ENCODE results near the gene RAD51C. TPM values are rescaled to one million over a fixed set of nuclear protein-coding genes. Genes with fewer than 3 reads are reported as not detected.
"Not testable (repeated sequence)": the region's sequence is repeated elsewhere in the genome, so short reads cannot be mapped to it uniquely, and the experiment has no call there.

The RAD51C gene
- total RNA-seq, 1 experiment from 2014 or later, result 63.4 TPM

DNA sequence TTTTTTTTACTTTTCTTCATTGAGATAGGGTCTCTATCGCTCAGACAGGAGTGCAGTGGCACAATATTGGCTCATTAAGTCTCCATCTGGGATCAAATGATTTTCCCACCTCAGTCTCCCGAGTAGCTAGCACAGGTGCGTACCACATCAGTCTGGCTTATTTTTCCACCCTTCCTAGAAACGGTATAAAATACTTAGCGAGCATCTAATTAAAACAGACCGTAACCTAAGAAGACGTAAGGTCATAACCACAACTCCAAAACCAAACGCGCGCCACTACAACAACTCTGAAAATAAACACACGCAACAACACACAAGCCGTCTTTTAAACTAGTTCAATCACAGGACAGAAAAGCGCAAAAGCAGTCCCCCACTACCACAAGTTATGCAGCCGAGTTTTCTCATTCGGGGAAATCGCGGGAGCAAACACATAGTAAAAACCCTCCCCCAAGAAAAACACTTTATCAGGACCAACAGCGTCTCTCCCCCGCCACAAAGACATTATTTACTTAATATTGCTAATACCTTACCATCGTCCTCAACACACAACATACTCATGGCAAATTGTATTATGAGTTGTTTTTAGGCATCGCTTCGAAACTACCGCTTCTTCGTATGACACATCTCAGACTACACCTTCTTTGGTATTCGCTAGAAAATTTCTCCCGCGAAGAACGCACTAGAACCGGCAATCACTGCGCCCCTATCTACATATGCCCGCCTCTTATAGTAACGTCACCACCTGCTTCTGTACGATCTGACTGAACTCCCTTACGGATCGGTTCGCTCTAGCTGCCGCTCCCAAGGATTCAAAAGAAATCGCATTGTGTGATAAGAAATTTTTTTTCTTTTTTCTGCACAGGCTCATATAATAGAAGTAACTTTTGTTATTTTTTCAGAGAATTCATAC, 33.3 kb upstream of the RAD51C start:
- Histone ChIP-seq H3K27me3 (ENCODE audit: insufficient read depth, low read depth) (no peaks in the 10 kb centered on the region), H2AFZ (peak overlapping the region; percentile 83), H3K27ac (peak overlapping the region; percentile 89), H3K4me2 (peak overlapping the region; percentile 69), H3K79me2 (ENCODE audit: low read depth) (no peaks in the 10 kb centered on the region), H3K4me3 (peak overlapping the region; percentile 61), H3K36me3 (ENCODE audit: low read depth) (no peaks in the 10 kb centered on the region), H3K4me1 (replicated peaks; ENCODE audit: insufficient read depth) (peaks cover 14% of the 10 kb centered on the region), H4K20me1 (ENCODE audit: insufficient read depth) (no peaks in the 10 kb centered on the region), H3K9me2 (ENCODE audit: insufficient read depth) (no peaks in the 10 kb centered on the region), H3K9me3 (ENCODE audit: insufficient read depth, low read depth) (no peaks in the 10 kb centered on the region), H3F3A (ENCODE audit: insufficient read depth, low read depth) (peaks cover 18% of the 10 kb centered on the region)
- TF ChIP-seq, protein P1, sequence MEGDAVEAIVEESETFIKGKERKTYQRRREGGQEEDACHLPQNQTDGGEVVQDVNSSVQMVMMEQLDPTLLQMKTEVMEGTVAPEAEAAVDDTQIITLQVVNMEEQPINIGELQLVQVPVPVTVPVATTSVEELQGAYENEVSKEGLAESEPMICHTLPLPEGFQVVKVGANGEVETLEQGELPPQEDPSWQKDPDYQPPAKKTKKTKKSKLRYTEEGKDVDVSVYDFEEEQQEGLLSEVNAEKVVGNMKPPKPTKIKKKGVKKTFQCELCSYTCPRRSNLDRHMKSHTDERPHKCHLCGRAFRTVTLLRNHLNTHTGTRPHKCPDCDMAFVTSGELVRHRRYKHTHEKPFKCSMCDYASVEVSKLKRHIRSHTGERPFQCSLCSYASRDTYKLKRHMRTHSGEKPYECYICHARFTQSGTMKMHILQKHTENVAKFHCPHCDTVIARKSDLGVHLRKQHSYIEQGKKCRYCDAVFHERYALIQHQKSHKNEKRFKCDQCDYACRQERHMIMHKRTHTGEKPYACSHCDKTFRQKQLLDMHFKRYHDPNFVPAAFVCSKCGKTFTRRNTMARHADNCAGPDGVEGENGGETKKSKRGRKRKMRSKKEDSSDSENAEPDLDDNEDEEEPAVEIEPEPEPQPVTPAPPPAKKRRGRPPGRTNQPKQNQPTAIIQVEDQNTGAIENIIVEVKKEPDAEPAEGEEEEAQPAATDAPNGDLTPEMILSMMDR (conservative IDR thresholded peaks at IDR 0.05), result no peak
- DNase-seq, result peak; percentile 80 to 99
- ChIA-PET POLR2A (ENCODE audit: unreplicated experiment) (interaction anchor here (0.6 to 1.7 kb wide), 5 partner anchors 25 to 1029 kb away, joined by 3 to 27 read pairs (median 4); no protein-coding TSS in a partner anchor), CTCF (interaction anchor here (0.7 to 1.0 kb wide), 2 partner anchors 33 to 39 kb away, joined by 3 to 4 read pairs; partner anchors contain the start of gene RAD51C)
- TSS peak; percentile 100 for BruUV-seq (replicated peaks)
- intact Hi-C loops (cut with micrococcal nuclease; ENCODE audit: unreplicated experiment), result loop anchor here (1.0 to 2.0 kb wide), 5 partner anchors 20 to 141 kb away; partner anchors contain the start of genes RAD51C and TEX14

GRCh38 chr17:58659714-58660084, 32.7 kb upstream of the RAD51C start:
- CTCF ChIA-PET, result interaction anchor here (0.7 kb wide), 1 partner anchor 38 kb away, joined by 3 read pairs; no protein-coding TSS in a partner anchor
- not testable (repeated sequence) for H3K79me2 ChIP-seq (ENCODE audit: low read depth); H3K36me3 ChIP-seq (ENCODE audit: low read depth); DNase-seq; H4K20me1 ChIP-seq (ENCODE audit: insufficient read depth); H3K9me2 ChIP-seq (ENCODE audit: insufficient read depth); H3K27me3 ChIP-seq (ENCODE audit: insufficient read depth, low read depth); H3K9me3 ChIP-seq (ENCODE audit: insufficient read depth, low read depth)
- Histone ChIP-seq H3K4me1 (replicated peaks; ENCODE audit: insufficient read depth) (peaks cover 14% of the 10 kb centered on the region), H2AFZ (peak overlapping the region; percentile 83), H3K27ac (peak overlapping the region; percentile 89; the same call in 1 of the 2 replicates), H3K4me2 (peak overlapping the region; percentile 69), H3F3A (ENCODE audit: insufficient read depth, low read depth) (peaks cover 18% of the 10 kb centered on the region), H3K4me3 (peak overlapping the region; percentile 61)
- POLR2A ChIA-PET (ENCODE audit: unreplicated experiment), result interaction anchor here (0.6 to 1.7 kb wide), 3 partner anchors 28 to 1029 kb away, joined by 4 to 27 read pairs (median 6); no protein-coding TSS in a partner anchor
- intact Hi-C loops (cut with micrococcal nuclease; ENCODE audit: unreplicated experiment), result loop anchor here (1.0 to 2.0 kb wide), 5 partner anchors 20 to 141 kb away; partner anchors contain the start of genes RAD51C and TEX14
- BruUV-seq (replicated peaks), result TSS peak; percentile 99

DNA sequence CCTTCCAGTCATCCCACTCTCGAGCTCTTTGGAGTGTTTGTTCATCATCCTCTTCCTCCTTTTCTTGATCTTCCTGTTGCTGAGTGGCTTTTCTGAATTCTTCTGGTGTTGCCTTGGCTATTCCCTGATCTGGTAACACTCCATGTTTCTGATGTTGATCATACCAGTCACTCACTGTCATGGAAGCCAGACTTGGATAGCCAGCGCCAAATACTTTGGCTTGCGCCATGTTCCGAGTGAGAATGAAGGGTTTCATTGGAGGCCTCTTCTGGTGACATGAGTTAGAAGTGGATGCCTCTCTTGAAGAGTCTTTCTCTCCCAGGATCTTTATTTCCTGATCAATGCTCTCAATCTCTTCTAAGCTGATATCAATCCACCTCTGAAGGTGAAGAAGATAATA, 31.8 kb upstream of the RAD51C start:
- Histone ChIP-seq H3K4me1 (replicated peaks; ENCODE audit: insufficient read depth) (peaks cover 19% of the 10 kb centered on the region), H3K27ac (no peak overlapping the region), H3K36me3 (ENCODE audit: low read depth) (no peaks in the 10 kb centered on the region), H3K4me2 (no peak overlapping the region), H2AFZ (no peak overlapping the region), H3K9me2 (ENCODE audit: insufficient read depth) (no peaks in the 10 kb centered on the region), H3F3A (ENCODE audit: insufficient read depth, low read depth) (peaks cover 18% of the 10 kb centered on the region), H3K27me3 (ENCODE audit: insufficient read depth, low read depth) (no peaks in the 10 kb centered on the region), H3K4me3 (no peak overlapping the region), H3K9me3 (ENCODE audit: insufficient read depth, low read depth) (no peaks in the 10 kb centered on the region), H3K79me2 (ENCODE audit: low read depth) (no peaks in the 10 kb centered on the region), H4K20me1 (ENCODE audit: insufficient read depth) (no peaks in the 10 kb centered on the region)
- POLR2A ChIA-PET (ENCODE audit: unreplicated experiment), result no interaction called here
- TF ChIP-seq EZH2 (IDR thresholded peaks at IDR 0.05; ENCODE audit: low read depth), result no peak
- TF ChIP-seq, protein P1 (conservative IDR thresholded peaks at IDR 0.05), result no peak
- DNase-seq, result no peak
- intact Hi-C loops (cut with micrococcal nuclease; ENCODE audit: unreplicated experiment), result no loop called here
- CTCF ChIA-PET, result no interaction called here
- no TSS peak for BruUV-seq (replicated peaks)

All from PC-9 (cell line).